SKM-1 (cell line): ENCODE measurements around the gene ARHGAP26.

Source experiments
- DNase-seq: peaks from one replicate; lab custom pipeline; 2025; ENCODE audit not compliant: unreplicated experiment; lab: John Stamatoyannopoulos, UW

ARHGAP26 gene

GRCh38 chr5:143025376-143025775, 255.2 kb downstream of the ARHGAP26 start:
- no peak for DNase-seq

DNA sequence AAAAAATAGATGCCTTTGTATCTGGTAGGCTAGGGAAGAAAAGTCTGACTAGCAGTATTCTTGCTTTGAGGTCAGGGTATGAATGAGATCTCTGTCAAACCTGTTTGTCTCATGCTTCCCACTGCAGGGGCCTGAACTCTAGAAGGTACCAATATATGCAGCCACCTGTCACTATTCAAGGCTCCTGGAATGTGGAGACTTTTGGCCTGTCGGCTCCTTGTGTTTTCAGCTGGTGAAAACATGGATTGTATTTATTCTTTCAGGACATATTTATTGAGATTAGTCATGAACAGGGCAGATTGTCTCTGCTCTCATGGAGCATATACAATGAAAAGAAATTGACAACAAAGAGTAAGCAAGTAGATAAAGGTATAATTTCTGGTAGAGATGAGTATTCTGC, 255.8 kb downstream of the ARHGAP26 start:
- DNase-seq, result no peak

DNA sequence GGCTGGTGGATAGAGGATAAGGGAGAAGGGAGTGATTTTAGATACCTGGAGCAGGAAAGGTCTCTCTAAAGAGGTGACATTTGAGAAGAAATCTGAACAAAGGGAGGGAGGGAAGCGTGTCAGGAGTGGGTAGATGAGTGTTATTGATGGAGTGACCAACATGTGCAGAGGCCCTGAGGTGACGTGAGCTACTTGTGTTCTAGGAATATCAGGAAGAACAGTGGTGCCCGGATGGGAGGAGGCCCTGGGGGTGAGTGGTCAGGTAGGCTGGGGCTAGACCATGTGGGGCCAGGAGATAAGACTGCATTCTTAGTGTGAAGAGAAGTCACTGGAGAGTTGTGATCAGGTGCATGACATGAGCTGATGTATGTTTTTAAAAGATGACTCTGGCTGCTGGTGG, 256.2 kb downstream of the ARHGAP26 start:
- no peak for DNase-seq

DNA sequence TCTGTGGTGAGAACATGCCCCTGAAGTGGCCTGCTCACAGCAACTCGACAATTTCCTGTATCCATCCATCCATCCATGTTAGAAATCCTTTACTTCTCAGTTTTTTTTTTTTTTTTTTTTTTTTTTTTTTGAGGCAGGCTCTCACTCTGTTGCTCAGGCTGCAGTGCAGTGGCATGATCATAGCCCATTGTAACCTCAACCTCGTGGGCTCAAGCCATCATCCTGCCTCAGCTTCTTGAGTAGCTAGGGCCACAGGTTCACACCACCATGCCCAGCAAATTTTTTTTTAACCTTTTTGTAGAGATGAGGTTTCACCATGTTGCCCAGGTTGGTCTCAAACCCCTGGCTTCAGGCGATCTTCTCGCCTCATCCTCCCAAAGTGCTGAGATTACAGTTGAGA, 259.1 kb downstream of the ARHGAP26 start:
- DNase-seq, result no peak

DNA sequence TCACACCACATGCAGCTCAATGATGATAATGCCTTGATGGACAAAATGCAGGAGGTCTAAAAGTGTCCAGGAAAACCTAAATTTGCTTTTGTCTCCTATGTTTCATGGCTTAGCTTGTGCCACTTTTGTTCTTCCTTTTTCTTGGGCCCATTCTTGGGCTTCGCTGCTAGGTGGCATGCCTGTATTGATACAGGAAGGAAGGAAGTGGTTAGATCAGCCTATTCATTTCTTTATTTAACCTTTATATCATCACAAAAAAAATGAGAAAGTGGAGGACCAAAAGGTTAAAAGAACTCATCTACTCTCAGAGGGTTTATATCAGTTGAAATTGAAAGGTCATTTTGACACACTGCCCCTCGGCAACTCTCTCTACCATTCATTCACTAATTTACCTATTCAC, 260.2 kb downstream of the ARHGAP26 start:
- DNase-seq, result no peak

- DNase-seq, result no peak
These were observed 261.8 kb downstream of the ARHGAP26 start for GRCh38 chr5:143031781-143032580.

DNA sequence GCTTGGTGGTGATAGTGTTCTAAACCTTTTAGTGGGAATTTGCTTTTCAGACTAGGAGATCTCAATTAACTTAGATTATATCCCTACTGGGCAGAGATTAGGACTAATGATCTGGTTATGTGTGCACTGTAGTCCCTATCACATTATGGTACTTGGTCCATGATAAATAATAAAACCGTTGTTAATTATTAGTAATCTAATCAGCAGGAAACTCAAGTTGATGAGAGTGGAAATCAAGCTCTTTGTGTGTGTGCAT, 262.3 kb downstream of the ARHGAP26 start:
- no peak for DNase-seq

DNA sequence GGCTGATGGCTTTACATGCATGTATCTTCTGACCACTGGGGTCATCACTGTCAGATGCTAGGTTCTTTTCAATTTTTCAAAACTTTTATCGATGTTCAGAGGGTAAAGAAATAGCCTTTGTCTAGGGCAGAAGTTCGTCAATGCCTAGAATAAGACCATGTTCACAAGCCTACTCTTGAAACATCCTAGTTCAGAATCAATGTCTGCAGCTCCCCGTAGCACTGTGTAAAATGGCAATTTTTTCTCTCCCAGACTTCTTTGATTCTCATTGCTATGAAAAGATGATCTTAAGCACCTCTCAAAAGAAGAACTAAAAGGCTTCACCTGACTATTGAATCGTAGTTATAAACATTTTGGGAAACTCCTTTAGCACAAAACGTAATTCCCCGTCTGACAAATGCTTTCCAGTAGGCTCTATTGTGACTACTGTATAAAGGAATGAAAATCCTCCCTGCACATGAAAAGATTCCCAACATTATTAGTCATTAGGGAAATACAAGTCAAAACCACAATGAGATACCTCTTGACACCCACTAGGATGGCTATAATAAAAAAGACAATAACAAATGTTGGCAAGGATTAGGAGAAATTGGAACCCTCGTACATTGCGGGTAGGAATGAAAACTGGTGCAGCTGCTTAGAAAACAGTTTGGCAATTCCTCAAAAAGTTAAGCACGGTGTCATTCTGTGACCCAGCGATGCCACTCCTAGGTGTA, 263.5 kb downstream of the ARHGAP26 start:
- no peak for DNase-seq

GRCh38 chr5:143036146-143036927, 266.2 kb downstream of the ARHGAP26 start:
- no peak for DNase-seq

GRCh38 chr5:143037071-143037470, 266.9 kb downstream of the ARHGAP26 start:
- DNase-seq, result no peak

- no peak for DNase-seq
These were observed 267.5 kb downstream of the ARHGAP26 start for GRCh38 chr5:143037708-143038107.

DNA sequence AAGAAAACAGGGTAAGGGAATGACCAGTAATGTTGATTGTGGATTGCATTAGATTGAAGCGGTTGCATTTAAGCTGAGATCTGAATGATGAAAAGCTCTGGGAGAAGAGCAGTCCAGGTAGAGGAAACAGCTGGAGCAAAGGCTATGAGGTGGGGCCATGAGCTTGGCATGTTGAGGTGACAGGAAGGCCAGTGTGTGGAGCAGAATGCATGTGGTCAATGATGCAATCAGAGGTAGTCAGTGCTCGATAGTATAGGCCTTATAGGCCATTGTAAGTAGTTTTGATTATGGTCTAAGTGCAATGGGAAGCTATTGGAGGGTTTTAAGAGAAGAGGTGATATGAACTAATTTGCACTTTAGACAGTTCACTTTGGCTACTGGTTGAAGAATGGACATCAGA, 270.4 kb downstream of the ARHGAP26 start:
- DNase-seq, result no peak

DNA sequence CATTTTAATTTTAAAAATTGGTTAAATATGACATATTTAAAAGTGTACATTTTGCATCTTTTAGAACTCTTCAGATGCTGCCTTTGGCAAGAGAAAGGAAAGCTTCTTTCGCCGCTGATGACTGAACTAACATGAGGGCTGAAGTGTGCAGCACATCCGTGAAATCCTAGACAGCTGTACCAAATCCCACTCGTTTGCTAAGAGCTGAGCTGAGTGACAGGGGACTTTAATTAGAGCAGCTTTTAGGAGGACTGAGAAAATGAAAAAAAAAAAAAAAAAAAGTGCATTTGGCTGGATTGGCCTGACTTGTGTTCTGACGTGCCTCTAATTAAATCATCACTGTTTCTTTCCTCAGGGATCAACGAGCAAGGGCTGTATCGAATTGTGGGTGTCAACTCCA, 271.3 kb downstream of the ARHGAP26 start:
- DNase-seq, result no peak

DNA sequence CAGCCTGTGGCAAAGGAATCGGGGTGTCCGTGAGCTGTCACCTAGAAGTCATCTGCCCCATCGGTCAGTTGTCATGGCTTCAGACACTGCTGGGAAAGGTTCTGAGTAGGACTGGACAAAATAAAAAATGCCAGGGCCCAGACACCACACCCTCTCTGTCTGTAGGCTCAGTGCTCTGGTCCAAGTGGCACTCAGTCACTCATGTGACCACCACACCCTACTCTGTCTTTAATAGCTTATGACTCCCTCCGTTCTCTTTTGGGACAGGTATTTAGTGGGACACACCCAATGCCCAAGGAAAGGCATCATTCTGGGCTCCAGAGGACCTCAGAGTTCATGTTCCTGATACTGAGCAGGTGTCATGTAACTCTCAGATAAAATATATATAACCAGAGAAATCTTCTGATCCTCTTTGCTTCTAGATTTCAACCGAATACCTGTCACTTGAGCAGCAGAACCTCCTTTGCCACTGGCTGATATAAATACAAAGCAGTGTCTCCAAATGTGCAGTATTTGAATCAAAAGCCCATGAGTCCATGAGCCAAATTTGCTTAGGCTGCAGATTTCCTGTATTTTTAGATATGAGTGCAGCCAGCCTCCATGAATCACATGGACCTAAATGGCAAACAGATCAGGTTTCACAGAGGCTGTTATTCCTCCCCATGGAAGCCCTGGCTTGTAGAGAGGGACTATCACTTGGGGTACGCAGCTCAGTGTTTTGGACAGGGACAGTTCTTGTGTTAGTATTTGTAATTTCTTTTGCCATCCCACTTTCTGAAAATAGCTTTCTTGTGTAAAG, 272.0 kb downstream of the ARHGAP26 start:
- DNase-seq, result no peak

- DNase-seq, result no peak
These were observed 274.1 kb downstream of the ARHGAP26 start for GRCh38 chr5:143044265-143044664.

DNA sequence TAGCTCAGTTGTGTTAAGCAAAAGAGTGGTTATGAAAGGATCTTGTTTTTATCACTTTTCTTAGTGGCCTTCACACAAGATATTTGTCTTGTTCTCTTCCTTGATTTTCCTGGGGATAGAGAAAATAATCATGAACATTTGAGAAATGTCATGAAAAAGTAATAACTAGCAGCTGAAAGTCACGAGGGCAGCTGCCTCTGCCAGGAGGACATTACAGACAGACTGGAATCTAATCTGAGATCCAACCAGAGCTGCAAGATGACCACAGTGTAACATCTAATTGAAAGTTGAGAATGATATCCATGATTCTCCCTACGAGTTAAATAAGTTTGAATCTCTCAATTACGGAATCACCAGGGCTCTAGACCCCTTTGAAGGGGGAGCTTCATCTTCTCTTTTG, 274.9 kb downstream of the ARHGAP26 start:
- DNase-seq, result no peak

DNA sequence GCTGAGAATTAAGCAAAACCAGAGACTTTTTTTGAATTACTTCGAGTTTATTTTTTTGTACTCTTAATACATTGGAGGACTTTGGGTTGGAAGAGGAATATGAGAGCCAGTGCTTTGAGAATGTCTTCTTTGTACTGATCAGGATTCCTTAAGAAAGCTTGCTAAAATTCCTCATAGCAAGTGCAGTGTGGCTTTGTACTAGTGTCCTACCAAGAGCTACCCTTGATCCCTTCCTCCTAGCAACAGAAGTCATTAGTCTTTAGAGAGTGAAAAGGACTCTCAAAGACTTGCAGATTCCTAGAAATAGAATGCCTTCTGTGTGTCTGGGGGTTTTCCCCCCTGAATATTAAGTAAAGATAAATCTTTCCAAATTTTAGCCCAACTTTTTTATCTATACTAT, 276.1 kb downstream of the ARHGAP26 start:
- DNase-seq, result no peak

DNA sequence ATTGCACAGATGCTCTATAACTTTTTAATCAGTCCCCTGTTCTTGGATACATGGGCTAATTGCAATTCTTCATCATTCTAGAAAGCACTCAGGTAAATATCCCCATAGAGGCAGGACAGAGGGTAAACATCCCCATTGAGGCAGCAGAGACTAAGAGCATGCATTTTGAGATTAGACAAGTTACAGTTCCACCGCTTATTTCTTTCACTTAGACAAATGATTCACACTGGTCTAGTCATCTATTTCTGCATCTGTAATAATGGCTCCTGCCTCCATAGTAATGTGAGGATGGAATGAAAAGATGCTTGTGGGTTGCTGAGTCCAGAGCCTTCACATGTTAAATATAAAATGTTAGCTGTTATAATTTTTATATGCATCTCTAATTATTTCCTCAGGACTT, 276.9 kb downstream of the ARHGAP26 start:
- DNase-seq, result no peak

DNA sequence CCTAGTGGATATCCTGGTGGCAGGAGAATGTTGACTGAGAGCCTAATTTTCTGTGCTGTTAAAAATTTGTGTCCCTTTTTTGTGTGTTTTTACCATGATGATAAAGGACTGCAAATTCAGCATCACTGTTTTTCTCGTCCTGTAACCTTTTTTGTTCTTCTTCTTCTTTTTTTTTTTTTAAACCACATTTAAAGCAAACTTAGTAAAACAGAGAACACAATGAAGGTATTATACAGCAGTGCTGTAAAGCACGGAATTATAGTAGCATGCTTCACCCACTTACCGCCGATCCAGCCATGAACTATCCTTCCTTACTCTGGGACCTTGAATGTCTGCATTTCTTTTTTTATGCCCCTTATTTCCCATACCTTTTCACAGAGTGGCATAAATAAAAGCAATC, 280.0 kb downstream of the ARHGAP26 start:
- DNase-seq, result no peak

- DNase-seq, result peak; percentile 86
These were observed 281.3 kb downstream of the ARHGAP26 start for GRCh38 chr5:143051244-143052058.
